ENCODE measurements around the gene AUTS2. TPM values are rescaled to one million over a fixed set of nuclear protein-coding genes. Genes with fewer than 3 reads are reported as not detected.

Gene AUTS2
- polyA plus RNA-seq, 1 donor (not counting 4 experiments of a cell fraction or from before 2014, with no cell fraction given): 4.7 TPM

DNA sequence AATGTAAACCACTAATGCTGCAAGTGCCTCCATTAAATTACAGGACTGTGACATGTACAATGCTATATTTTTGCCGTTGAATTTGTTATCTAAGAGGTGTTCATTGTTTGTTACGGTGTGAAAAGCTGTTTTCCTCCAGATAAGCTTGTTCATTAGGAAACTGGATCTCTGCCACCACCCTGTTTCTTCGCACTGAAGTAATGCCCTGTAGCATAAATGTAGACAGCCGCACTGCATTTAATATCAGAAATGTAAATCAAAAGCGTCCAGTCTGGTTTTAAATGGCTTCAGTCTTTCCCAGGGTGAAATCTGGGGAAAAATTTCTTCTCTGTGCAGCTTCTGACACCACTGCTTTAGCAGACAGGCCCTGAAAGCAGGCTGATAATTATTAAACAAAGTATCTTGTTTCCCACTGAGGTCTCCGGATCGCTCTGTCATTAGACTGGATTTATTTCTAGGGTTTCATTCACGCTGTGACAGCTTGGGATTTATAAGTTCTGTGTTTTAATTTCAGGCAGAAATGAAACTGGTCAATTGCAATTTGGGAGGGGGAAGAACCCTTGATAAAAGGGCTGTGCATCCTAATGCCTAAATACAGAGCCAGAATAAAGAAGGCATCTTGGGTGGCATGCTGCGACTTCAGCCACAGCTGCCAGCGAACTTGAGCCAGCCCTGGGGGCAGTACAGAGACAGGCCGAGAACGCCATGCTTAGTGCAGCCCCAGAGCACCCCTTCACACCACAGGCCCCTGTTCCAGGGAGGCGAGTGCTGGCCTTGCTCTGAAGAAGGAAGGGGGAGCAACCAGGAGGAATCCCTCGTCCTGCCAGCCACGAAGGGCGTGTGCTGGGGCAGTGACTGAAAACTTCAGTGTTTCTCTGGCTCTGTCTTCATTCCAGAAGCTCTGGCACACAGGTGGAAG, 985.9 kb downstream of the AUTS2 start:
- no peak overlapping the region for H3K4me3 ChIP-seq (ENCODE audit: control insufficient read depth in 2 of 3, extremely low read depth in 1 of 3, insufficient read depth in 2 of 3, low read depth in 1 of 3, low read length in 3 of 3)

DNA sequence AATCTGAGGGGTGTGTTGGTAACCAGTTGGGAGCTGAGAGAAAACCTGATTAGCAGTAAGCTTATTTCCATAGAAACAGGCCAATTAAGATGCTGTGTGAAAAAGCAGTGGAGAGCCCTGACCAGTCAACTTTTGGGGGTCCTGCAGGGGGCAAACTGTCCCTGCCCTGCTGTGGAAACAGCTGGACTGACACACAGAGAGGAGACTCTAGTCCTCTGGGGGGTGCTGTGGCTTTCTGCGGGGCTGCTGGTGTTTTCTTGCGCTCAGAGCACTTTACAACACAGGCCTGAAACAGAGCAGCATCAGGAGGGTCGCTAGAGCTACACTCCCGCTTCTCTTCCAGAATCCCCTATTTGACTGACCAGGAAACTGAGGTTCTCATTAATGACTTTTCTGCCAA, 986.8 kb downstream of the AUTS2 start:
- H3K4me2 ChIP-seq (ENCODE audit: control insufficient read depth, extremely low read depth, insufficient read depth, low read depth, low read length): no peak overlapping the region
- H3K36me3 ChIP-seq (ENCODE audit: control insufficient read depth in 2 of 2, extremely low read depth in 1 of 2, insufficient read depth in 2 of 2, low read length in 2 of 2): no peaks in the 10 kb centered on the region
- dilution Hi-C loops (cut with MboI; ENCODE audit: extremely low pct_ligation_motif_present, low sequenced_read_pairs): no loop called here
- FAIRE-seq: no peak
- H3K9me1 ChIP-seq (ENCODE audit: control insufficient read depth, extremely low read depth, insufficient read depth, low read length): no peaks in the 10 kb centered on the region
- no peaks in the 10 kb centered on the region for H3K9me3 ChIP-seq (ENCODE audit: control insufficient read depth, low read depth, low read length)
- no peak overlapping the region for H3K27ac ChIP-seq (ENCODE audit: control insufficient read depth, insufficient read depth, low read length)
- TF ChIP-seq CTCF (optimal IDR thresholded peaks at IDR 0.05 in 1 of 3, IDR thresholded peaks at IDR 0.05 in 1 of 3, conservative IDR thresholded peaks at IDR 0.05 in 1 of 3; ENCODE audit: extremely low read depth in 1 of 3, insufficient read depth in 2 of 3, low read length in 3 of 3): peak; percentile 4 to 51 (median 13)
- no peak for TF ChIP-seq EZH2 (IDR thresholded peaks at IDR 0.05; ENCODE audit: low read length)
- no peak for DNase-seq (ENCODE audit: low read depth, low spot score)
- no peaks in the 10 kb centered on the region for H4K20me1 ChIP-seq (ENCODE audit: control insufficient read depth, extremely low read depth, insufficient read depth, low read length)
- no peak overlapping the region for H3K4me3 ChIP-seq (ENCODE audit: control insufficient read depth in 2 of 3, extremely low read depth in 1 of 3, insufficient read depth in 2 of 3, low read depth in 1 of 3, low read length in 3 of 3)
- no peak overlapping the region for H2AFZ ChIP-seq (ENCODE audit: control insufficient read depth, low read length)
- no peaks in the 10 kb centered on the region for H3K79me2 ChIP-seq (ENCODE audit: control insufficient read depth, insufficient read depth, low read length)
- no peaks in the 10 kb centered on the region for H3K27me3 ChIP-seq (ENCODE audit: control insufficient read depth, extremely low read depth, insufficient read depth, low read length)
- H3K4me1 ChIP-seq (ENCODE audit: control insufficient read depth, extremely low read depth, insufficient read depth, low read length): peaks cover 18% of the 10 kb centered on the region
- H3K9ac ChIP-seq (ENCODE audit: control insufficient read depth, extremely low read depth, insufficient read depth, low read length): no peak overlapping the region

More for the DNA sequence above, 985.9 kb downstream of the AUTS2 start:
- Histone ChIP-seq H3K9ac (ENCODE audit: control insufficient read depth, extremely low read depth, insufficient read depth, low read length) (no peak overlapping the region), H3K4me1 (ENCODE audit: control insufficient read depth, extremely low read depth, insufficient read depth, low read length) (peaks cover 23% of the 10 kb centered on the region), H3K27ac (ENCODE audit: control insufficient read depth, insufficient read depth, low read length) (no peak overlapping the region), H4K20me1 (ENCODE audit: control insufficient read depth, extremely low read depth, insufficient read depth, low read length) (no peaks in the 10 kb centered on the region), H3K4me2 (ENCODE audit: control insufficient read depth, extremely low read depth, insufficient read depth, low read depth, low read length) (peak overlapping the region; percentile 40), H2AFZ (ENCODE audit: control insufficient read depth, low read length) (peak overlapping the region; percentile 84), H3K79me2 (ENCODE audit: control insufficient read depth, insufficient read depth, low read length) (no peaks in the 10 kb centered on the region), H3K27me3 (ENCODE audit: control insufficient read depth, extremely low read depth, insufficient read depth, low read length) (no peaks in the 10 kb centered on the region), H3K9me1 (ENCODE audit: control insufficient read depth, extremely low read depth, insufficient read depth, low read length) (no peaks in the 10 kb centered on the region), H3K9me3 (ENCODE audit: control insufficient read depth, low read depth, low read length) (no peaks in the 10 kb centered on the region), H3K36me3 (ENCODE audit: control insufficient read depth in 2 of 2, extremely low read depth in 1 of 2, insufficient read depth in 2 of 2, low read length in 2 of 2) (no peaks in the 10 kb centered on the region)
- DNase-seq (ENCODE audit: low read depth, low spot score) (no peak), FAIRE-seq (no peak)
- TF ChIP-seq EZH2 (IDR thresholded peaks at IDR 0.05; ENCODE audit: low read length) (no peak), CTCF (optimal IDR thresholded peaks at IDR 0.05 in 1 of 3, IDR thresholded peaks at IDR 0.05 in 1 of 3, conservative IDR thresholded peaks at IDR 0.05 in 1 of 3; ENCODE audit: extremely low read depth in 1 of 3, insufficient read depth in 2 of 3, low read length in 3 of 3) (no peak)
- dilution Hi-C loops (cut with MboI; ENCODE audit: extremely low pct_ligation_motif_present, low sequenced_read_pairs): no loop called here
